K562 (cell line): ENCODE measurements around the gene TNFRSF18. TPM values are rescaled to one million over a fixed set of nuclear protein-coding genes. Genes with fewer than 3 reads are reported as not detected.

Source experiments
- ATAC-seq: fragments of 200-7000 bp; cut with Tn5 transposase; 3 replicates; pipeline ENCODE4 v1.9.1; 2020; ENCODE audit warnings: moderate library complexity
- BruUV-seq: library from RNA; stranded (reverse); fragments of 400-500 nt; replicated peaks from 2 replicates; lab custom pipeline; 2021; lab: Mats Ljungman, UMichigan
- CTCF ChIA-PET: fragments of 300-600 bp; formaldehyde crosslinking; extraction: SDS; loops from one replicate; lab custom pipeline; 2021; ENCODE audit warnings: low intra/inter-chr PET ratio; lab: Yijun Ruan, JAX
- POLR2A ChIA-PET: fragments of 300-600, 350-650 bp; sonication (Branson Sonifier 250); formaldehyde crosslinking; extraction: SDS; loops from one replicate; lab custom pipeline; 2021; ENCODE audit warnings: antibody characterized with exemption, inconsistent platforms; lab: Yijun Ruan, JAX
- DNase-seq, 4 experiments: peaks; one replicate each; pipeline versions ENCODE4 v3.0.0 to v3.0.0-alpha.2; 2011 to 2018; ENCODE audit warnings: low spot score in 3 of 4, mixed read lengths in 3 of 4; ENCODE audit errors: extremely low read depth in 1 of 4
- FAIRE-seq: peaks from 2 replicates; lab custom pipeline; 2011; peaks lifted over from hg19 to GRCh38; lab: Jason Lieb, UNC
- H2AFZ ChIP-seq: 2 replicates; pipeline ENCODE4 v1.6.0; 2011; ENCODE audit warnings: low read depth, low read length, control low read depth, inconsistent platforms
- H3K27ac ChIP-seq: fragments of 200-600 bp; 3 replicates; pipeline ENCODE4 v1.8.0; 2011; ENCODE audit warnings: low read depth, mild to moderate bottlenecking, control low read depth, inconsistent platforms, low read length, moderate library complexity, mixed read lengths; ENCODE audit errors: extremely low read depth
- H3K27me3 ChIP-seq, 2 experiments: fragments of 300-600 bp in 1 of 2; 2 replicates in 1 of 2; 3 replicates in 1 of 2; pipeline versions ENCODE4 v1.6.0 to v1.8.0; 2011; ENCODE audit warnings: inconsistent platforms in 2 of 2, low read length in 2 of 2, mild to moderate bottlenecking in 1 of 2, mixed read lengths in 1 of 2, moderate library complexity in 1 of 2; ENCODE audit not compliant: control insufficient read depth in 2 of 2, insufficient read depth in 2 of 2
- H3K36me3 ChIP-seq: fragments of 300-600 bp; 3 replicates; pipeline ENCODE4 v1.8.0; 2011; ENCODE audit warnings: mild to moderate bottlenecking, low read length, inconsistent platforms; ENCODE audit not compliant: control insufficient read depth, insufficient read depth
- H3K4me1 ChIP-seq, 2 experiments: fragments of 200-600 bp in 1 of 2; replicated peaks in 1 of 2; 2 replicates in 1 of 2; 3 replicates in 1 of 2; pipeline versions ENCODE4 v1.5.1 to v1.8.0; 2011; ENCODE audit warnings: inconsistent platforms in 2 of 2, low read length in 2 of 2, mild to moderate bottlenecking in 1 of 2, mixed read lengths in 1 of 2, moderate library complexity in 1 of 2; ENCODE audit not compliant: control insufficient read depth in 2 of 2, insufficient read depth in 2 of 2
- H3K4me2 ChIP-seq: 2 replicates; pipeline ENCODE4 v1.6.1; 2011; ENCODE audit warnings: low read length, control low read depth, inconsistent platforms, mixed read lengths; ENCODE audit not compliant: insufficient read depth
- H3K4me3 ChIP-seq: fragments of 200-600 bp; sonication (generic), shearing (Covaris generic); 2 replicates; pipeline ENCODE4 v1.5.1; 2016; ENCODE audit warnings: control low read depth, inconsistent platforms
- H3K79me2 ChIP-seq: fragments of 200-600 bp; 3 replicates; pipeline ENCODE4 v1.8.0; 2011; ENCODE audit warnings: low read length, inconsistent platforms; ENCODE audit not compliant: control insufficient read depth, insufficient read depth
- H3K9ac ChIP-seq, 2 experiments: 2 replicates each; pipeline versions ENCODE4 v1.6.0 to v1.6.1; 2011; ENCODE audit warnings: low read depth in 2 of 2, low read length in 2 of 2, control low read depth in 1 of 2, inconsistent platforms in 1 of 2, mild to moderate bottlenecking in 1 of 2, mixed read lengths in 1 of 2; ENCODE audit not compliant: insufficient read depth in 1 of 2
- H3K9me1 ChIP-seq: one replicate; pipeline ENCODE4 v1.6.0; 2011; ENCODE audit warnings: inconsistent platforms, mild to moderate bottlenecking, low read length, moderate library complexity; ENCODE audit not compliant: control insufficient read depth, insufficient read depth
- H3K9me3 ChIP-seq: replicated peaks from 2 replicates; pipeline ENCODE4 v1.5.1; 2011; ENCODE audit warnings: low read depth, low read length, inconsistent platforms; ENCODE audit not compliant: control insufficient read depth, insufficient read depth
- H4K20me1 ChIP-seq: replicated peaks from 2 replicates; pipeline ENCODE4 v1.6.1; 2011; ENCODE audit warnings: low read length, inconsistent platforms, mixed read lengths; ENCODE audit not compliant: control insufficient read depth, insufficient read depth
- ARID2 ChIP-seq: fragments of 450-650 bp; IDR thresholded peaks from 2 replicates; pipeline ENCODE4 v1.6.1; 2017; ENCODE audit warnings: antibody characterized with exemption, mild to moderate bottlenecking
- BRF2 ChIP-seq: IDR thresholded peaks from 3 replicates; pipeline ENCODE4 v1.6.1; 2011; ENCODE audit warnings: borderline replicate concordance, mild to moderate bottlenecking; ENCODE audit not compliant: insufficient read length, insufficient read depth
- FOXP4 ChIP-seq: sonication (generic); formaldehyde crosslinking; IDR thresholded peaks from 2 replicates; pipeline ENCODE4 v1.8.0; 2022; ENCODE audit warnings: mild to moderate bottlenecking, missing genetic modification reagents, borderline replicate concordance
- GTF2B ChIP-seq: IDR thresholded peaks from 2 replicates; pipeline ENCODE4 v1.6.1; 2011; ENCODE audit not compliant: insufficient read length; ENCODE audit errors: extremely low read depth
- JUNB ChIP-seq: fragments of 450-650 bp; formaldehyde crosslinking; conservative IDR thresholded peaks from 2 replicates; pipeline ENCODE4 v1.4.0; 2020; ENCODE audit warnings: mild to moderate bottlenecking
- MTF1 ChIP-seq: fragments of 250-450 bp; sonication (Bioruptor Pico); IDR thresholded peaks from 2 replicates; pipeline ENCODE4 v1.9.0; 2021; ENCODE audit warnings: moderate library complexity, mild to moderate bottlenecking, inconsistent platforms, borderline replicate concordance
- POLR2H ChIP-seq: IDR thresholded peaks from 2 replicates; pipeline ENCODE4 v1.6.1; 2016; ENCODE audit warnings: missing genetic modification characterization, low read depth, mild to moderate bottlenecking, control low read depth, missing compliant biosample characterization, moderate library complexity
- SFPQ ChIP-seq: fragments of 200-400 bp; formaldehyde crosslinking; IDR thresholded peaks from 2 replicates; pipeline ENCODE4 v1.6.1; 2017; ENCODE audit warnings: mild to moderate bottlenecking, low read depth, low read length, moderate library complexity
- TFE3 ChIP-seq: fragments of 450-650 bp; formaldehyde crosslinking; IDR thresholded peaks from 2 replicates; pipeline ENCODE4 v1.4.0; 2020; ENCODE audit warnings: mild to moderate bottlenecking, mixed read lengths
- YY1 ChIP-seq, 3 experiments: IDR thresholded peaks; 2 replicates each; pipeline ENCODE4 v1.6.1; 2011; ENCODE audit warnings: low read length in 2 of 3, mild to moderate bottlenecking in 2 of 3, moderate library complexity in 2 of 3, borderline replicate concordance in 1 of 3, control low read depth in 1 of 3, low read depth in 1 of 3; ENCODE audit not compliant: insufficient read depth in 3 of 3, insufficient replicate concordance in 2 of 3, control insufficient read depth in 1 of 3, insufficient read length in 1 of 3; ENCODE audit errors: extremely low read depth in 1 of 3
- ZNF696 ChIP-seq: fragments of 250-450 bp; sonication (Bioruptor Pico); conservative IDR thresholded peaks from 2 replicates; pipeline ENCODE4 v1.4.0; 2020; ENCODE audit warnings: mild to moderate bottlenecking, moderate library complexity
- WGBS: fragments of 100-300 bp; shearing (Covaris generic); methylation state at CpG from one replicate; pipeline ENCODE4 v1.1.6; 2016; ENCODE audit warnings: low coverage, mixed read lengths; ENCODE audit not compliant: insufficient coverage; ENCODE audit errors: missing lambda C conversion rate; 5-methylcytosine and 5-hydroxymethylcytosine counted together
- in situ Hi-C: fragments of 300-500 bp; cut with MboI; formaldehyde crosslinking; loops from 4 replicates; pipeline ENCODE4 v1.15.0; 2018; ENCODE audit warnings: inconsistent platforms, mixed read lengths
- intact Hi-C: fragments of 100-400 bp; cut with micrococcal nuclease; formaldehyde crosslinking; loops from 2 replicates; pipeline ENCODE4 v1.14.2; 2022
- polyA plus RNA-seq, 8 experiments: library from polyadenylated mRNA; depleted of rRNA in 4 of 8; stranded (reverse) in 5 of 8; unstranded in 3 of 8; fragments of >200 nt; fragmentation: Nextera tagmentation in 2 of 8; fragmentation: Illumina TruSeq in 1 of 8; extraction: Ambion mirVana in 2 of 8; extraction: Trizol in 1 of 8; gene quantifications; 2 replicates each; pipeline versions ENCODE4 v1.2.1 to v1.2.3, GENCODE V29; 2011 to 2014; ENCODE audit warnings: inconsistent platforms in 1 of 8, missing spikeins in 1 of 8
- total RNA-seq, 7 experiments: library from RNA; depleted of rRNA in 6 of 7; stranded (reverse); fragments of >200 nt in 6 of 7; fragmentation: Illumina TruSeq in 2 of 7; extraction: Trizol in 2 of 7; gene quantifications; 2 replicates each; pipeline versions ENCODE4 v1.2.1 to v1.2.3, GENCODE V29; 2011 to 2021; ENCODE audit warnings: low replicate concordance in 1 of 7

The TNFRSF18 gene
- total and polyA plus RNA-seq, 9 of the 15 experiments (the other 6 are each of a cell fraction or from before 2014, with no cell fraction given): 0.24 to 0.27 TPM; not detected in 7

GRCh38 chr1:1255611-1256010 is 49.2 kb upstream of the TNFRSF18 start:
- H3K36me3 ChIP-seq: peaks cover 81% of the 10 kb centered on the region; the same call in 2 of the 3 replicates
- DNase-seq (no peak), FAIRE-seq (no peak), ATAC-seq (no peak)
- peaks cover 3% of the 10 kb centered on the region; the same call in 2 of the 3 replicates for H3K79me2 ChIP-seq
- no peak overlapping the region for H3K4me2 ChIP-seq
- peaks cover 1% of the 10 kb centered on the region; the same call in 1 of the 2 replicates for H4K20me1 ChIP-seq
- H3K4me1 ChIP-seq: peaks cover 0 to 52% of the 10 kb centered on the region in 2 experiments; a peak in 2 of 5 replicates
- no peak overlapping the region for H3K4me3 ChIP-seq
- ChIA-PET POLR2A (interaction anchor here (0.7 to 1.7 kb wide), 6 partner anchors 8 to 176 kb away, joined by 3 to 4 read pairs (median 3); partner anchors contain the start of genes B3GALT6 and SDF4), CTCF (no interaction called here)
- in situ Hi-C loops (no loop called here), intact Hi-C loops (no loop called here)
- H3K9me3 ChIP-seq: no peaks in the 10 kb centered on the region
- H2AFZ ChIP-seq: no peak overlapping the region
- no peak overlapping the region for H3K27ac ChIP-seq
- BruUV-seq: no TSS peak
- no peak overlapping the region; a peak in 1 of 4 replicates for H3K9ac ChIP-seq
- H3K9me1 ChIP-seq: peaks cover 3% of the 10 kb centered on the region
- H3K27me3 ChIP-seq: no peaks in the 10 kb centered on the region
- 95% methylated on average over 7 of the region's 10 CpGs for WGBS
- TF ChIP-seq BRF2 (no peak), JUNB (CRISPR knock-in tag) (no peak), ZNF696 (no peak), YY1 (IDR thresholded peaks at IDR 0.05; ENCODE audit: borderline replicate concordance in 1 of 3, control insufficient read depth in 1 of 3, extremely low read depth in 1 of 3, insufficient read depth in 3 of 3, insufficient read length in 1 of 3, insufficient replicate concordance in 2 of 3, low read depth in 1 of 3, low read length in 2 of 3) (no peak), MTF1 (no peak), TFE3 (CRISPR knock-in tag) (no peak), GTF2B (no peak), SFPQ (no peak), ARID2 (no peak), POLR2H (tag) (no peak), FOXP4 (no peak)
